Left lobe of liver (tissue), 2 donors: ENCODE data around the gene POU3F1. TPM values are rescaled to one million over a fixed set of nuclear protein-coding genes. Genes with fewer than 3 reads are reported as not detected.

Experiments
- ATAC-seq: fragments of 200-7000 bp; cut with Tn5 transposase; one replicate; pipeline ENCODE4 v1.9.1; 2020; ENCODE audit warnings: mild to moderate bottlenecking, moderate library complexity
- DNase-seq: peaks from one replicate; pipeline ENCODE4 v3.0.0-alpha.2; 2020; ENCODE audit warnings: low spot score
- total RNA-seq: library from RNA; stranded (reverse); gene quantifications from one replicate; pipeline ENCODE4 v1.2.1, GENCODE V29; 2021
- donor health status: DM: no; HTN: no; CAD: no; lungs with moderate emphysema.
- donor health status: DM: no; HTN: yes; CAD: no.

POU3F1 gene
- 0.08 TPM for total RNA-seq

GRCh38 chr1:38046333-38046883, at the start of gene POU3F1:
TSS of gene POU3F1 (minus strand) at chr1:38046793. CDS start at chr1:38046743, 50 bp downstream.
- DNase-seq (no peak), ATAC-seq (no peak)

DNA sequence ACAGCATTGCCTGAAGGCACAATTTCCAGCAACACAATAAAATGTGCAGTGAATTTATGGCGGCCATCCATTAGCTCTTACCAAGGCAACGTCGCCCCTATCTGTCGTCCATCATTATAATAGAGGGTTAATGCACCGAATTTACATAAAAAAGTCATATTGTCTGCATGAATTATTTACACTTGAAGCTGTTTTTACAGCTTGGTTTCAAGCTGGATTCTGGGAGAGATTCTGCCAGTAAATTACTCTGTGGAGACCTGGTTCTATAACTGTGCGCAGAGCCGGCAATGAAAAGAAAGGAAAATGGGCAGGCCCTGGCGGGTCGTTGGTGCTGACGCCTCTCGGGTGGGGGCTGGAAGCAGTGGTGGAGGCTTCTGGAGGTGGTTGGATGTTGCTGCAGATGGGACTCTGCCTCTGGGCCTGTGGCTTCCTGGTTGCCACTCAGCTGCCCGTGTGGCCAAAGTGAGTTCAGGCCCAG, 48.9 kb upstream of the POU3F1 start:
- no peak for DNase-seq
- no peak for ATAC-seq

DNA sequence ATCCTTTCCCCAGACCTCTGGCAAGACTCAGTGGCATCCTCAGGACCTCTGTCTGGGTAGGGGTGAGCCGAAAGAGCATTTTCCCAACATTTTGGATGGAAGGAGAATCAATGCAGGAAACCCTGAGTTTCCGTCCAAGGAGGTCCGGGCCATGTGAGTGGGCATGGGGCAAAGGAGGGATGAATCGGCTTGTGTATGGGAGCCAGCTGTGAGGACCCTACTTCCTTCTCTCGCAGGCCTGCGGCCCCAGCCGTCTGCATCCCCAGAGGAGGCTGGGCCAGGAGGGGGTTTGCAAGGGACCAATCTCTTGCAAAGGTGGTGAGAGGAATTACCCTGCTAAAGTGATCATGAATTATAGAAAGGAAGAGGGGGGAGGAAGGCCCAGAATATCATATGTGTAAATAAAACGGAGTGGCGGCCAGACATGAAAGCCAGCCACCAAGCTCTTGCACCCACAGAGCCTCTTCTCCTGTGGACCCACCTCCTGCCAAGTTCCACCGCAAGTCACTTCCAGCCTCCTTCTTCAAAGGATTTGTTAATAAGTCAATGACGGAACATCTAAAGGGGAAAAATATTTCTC, 48.2 kb upstream of the POU3F1 start:
- ATAC-seq, result no peak

DNA sequence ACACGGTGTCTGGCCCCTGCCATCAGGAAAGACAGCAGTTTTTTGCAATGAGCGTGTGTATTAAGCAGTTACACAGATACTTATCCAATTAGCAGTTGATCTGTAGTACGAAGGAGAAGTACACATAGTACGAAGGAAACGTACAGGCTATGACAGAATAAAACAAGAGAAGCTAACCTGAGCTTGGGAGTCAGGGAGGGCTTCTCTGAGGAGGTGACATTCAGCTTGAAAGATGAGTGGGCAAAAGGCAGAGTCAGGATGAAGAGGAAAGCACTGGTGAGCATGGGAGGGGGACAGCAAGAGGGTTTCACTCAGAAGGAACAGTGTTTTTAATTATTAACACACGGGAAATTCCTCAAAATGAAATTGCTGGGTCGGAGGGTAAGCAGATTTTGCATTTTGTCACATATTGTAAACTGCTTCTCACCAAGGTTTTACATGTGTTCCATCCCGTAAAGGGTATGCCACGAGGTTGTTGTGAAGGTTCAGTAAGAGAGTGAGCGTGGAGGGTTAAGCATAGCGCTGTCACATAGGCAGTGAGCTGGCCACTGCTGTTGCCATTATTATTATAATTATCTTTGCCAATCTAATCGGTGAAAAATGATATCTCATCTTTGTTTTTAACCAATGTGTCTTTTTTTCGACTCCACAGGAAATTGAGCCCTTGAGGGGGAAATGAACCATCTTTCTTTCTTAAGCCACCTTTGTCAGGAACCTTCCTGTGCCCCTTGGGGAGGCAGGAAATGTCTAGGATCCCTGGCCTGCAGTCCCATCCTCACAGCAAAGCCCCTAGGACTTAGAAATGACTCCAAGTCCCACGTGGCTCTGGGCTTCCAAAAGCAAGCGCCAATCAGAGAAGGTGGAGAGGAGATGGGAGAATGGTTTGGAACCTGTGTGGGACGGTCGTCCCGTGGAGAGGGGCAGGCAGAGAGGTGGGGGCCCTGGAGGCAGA, 47.3 kb upstream of the POU3F1 start:
- ATAC-seq, result no peak
- DNase-seq, result no peak

More for the DNA sequence above, 48.2 kb upstream of the POU3F1 start:
- DNase-seq, result no peak

DNA sequence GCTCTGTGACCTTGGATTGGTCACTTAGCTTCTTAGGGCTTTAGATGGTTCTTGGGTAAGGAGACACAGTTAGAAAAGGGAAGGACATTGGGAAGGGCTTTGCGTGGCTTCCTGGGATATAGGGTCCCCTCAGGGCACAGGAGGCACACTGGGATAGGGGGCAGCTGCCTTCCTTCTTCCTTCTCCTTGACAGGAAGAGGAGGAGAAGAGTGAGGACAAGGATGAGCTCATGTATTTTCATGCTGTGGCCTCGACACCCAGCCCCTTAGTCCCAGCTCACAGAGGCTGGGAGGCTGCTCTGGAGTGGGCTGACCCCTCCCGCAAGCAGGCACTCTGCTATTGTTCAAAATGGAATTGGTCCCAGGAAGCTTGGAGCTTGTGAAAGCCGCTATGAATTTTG, 45.7 kb upstream of the POU3F1 start:
- ATAC-seq (no peak), DNase-seq (no peak)

DNA sequence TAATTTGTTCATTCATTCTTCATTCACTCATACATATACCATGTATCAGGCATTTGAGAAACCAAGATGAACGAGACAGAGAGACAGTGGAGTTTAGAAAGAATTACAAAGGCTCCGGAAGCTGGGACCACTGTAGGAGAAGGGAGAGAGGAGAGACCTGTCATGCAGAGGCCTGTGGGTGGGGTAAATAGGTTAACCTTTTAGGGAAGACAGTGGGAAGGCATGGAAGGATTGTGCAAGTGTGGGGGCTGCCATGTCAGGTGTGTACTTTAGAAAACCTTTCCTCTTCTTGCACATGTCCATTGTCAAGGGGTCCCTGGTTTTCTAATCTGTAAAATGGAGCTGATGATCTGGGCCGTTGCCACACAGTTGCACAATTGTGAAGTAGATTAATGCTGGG, 44.2 kb upstream of the POU3F1 start:
- DNase-seq (no peak), ATAC-seq (no peak)

- no peak for DNase-seq
- ATAC-seq, result no peak
Measured at GRCh38 chr1:38089712-38090360, 43.2 kb upstream of the POU3F1 start.

GRCh38 chr1:38088791-38089190, 42.2 kb upstream of the POU3F1 start:
- DNase-seq (no peak), ATAC-seq (no peak)

- ATAC-seq (no peak), DNase-seq (no peak)
Measured at GRCh38 chr1:38088366-38088765, 41.8 kb upstream of the POU3F1 start.

DNA sequence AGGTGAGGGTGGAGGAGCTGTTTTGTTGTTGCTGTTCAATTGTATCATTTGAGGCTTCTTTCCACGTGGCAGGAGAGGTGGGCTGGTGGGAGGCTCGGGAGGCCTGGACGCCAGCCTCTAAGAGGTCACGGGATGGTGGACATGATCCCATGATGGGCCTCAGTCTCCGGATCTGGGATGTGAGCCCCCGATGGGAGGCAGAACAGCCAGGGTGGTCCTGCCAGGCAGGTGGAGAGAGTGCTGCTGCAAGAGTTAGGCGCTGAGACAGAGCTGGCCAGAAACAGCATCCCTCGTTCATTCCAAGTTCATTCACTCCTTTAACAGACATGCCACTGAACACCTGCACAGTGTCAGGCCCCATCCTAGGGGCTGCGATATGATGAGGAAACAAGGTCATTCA, 41.1 kb upstream of the POU3F1 start:
- no peak for DNase-seq
- ATAC-seq, result no peak

GRCh38 chr1:38085666-38086330, 39.2 kb upstream of the POU3F1 start:
- DNase-seq, result no peak

GRCh38 chr1:38084700-38085099, 38.1 kb upstream of the POU3F1 start:
- peak; percentile 86 for ATAC-seq
- peak; percentile 95 for DNase-seq

More at GRCh38 chr1:38085666-38086330, 39.2 kb upstream of the POU3F1 start:
- ATAC-seq, result no peak

DNA sequence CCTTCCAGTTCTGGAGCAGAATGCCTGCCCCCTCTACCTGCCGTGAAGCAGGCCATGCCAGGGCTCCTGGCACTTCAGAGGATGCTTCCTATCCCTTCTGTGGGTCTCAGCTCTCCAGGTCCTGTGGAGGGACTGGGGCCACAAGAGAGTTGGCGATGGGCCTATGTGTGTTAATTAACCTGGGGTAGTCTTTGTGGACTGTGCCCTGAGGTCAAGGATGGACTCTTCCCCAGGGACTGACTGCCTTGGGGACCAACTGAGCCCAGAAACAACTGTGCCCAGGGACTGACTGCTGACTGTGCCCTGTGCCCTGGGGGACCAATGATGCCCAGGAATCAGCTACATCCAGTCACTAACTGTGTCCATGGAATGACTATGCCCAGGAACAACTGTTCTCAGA, 37.5 kb upstream of the POU3F1 start:
- DNase-seq (peak; percentile 62), ATAC-seq (peak; percentile 8)

DNA sequence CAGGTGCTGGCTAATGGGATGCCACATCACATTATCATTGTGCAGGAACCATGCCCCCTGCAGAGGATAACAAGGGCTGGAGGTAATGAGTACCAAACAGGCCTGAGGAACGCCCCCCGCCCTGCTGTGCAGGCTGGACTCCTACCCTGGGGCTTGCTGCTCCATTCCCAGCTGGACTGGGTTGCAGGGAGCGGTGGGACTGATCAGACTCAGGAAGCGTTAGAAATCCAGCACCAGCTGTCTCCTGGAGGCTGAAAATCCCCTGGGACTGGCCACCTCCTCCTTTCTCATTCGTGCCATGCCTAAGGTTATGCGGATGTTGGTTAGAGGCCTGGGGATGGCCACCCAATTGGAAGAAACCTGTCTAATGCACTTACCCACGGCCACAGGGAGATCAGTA, 36.9 kb upstream of the POU3F1 start:
- ATAC-seq, result no peak
- DNase-seq, result no peak

GRCh38 chr1:38082769-38083263, 36.2 kb upstream of the POU3F1 start:
- DNase-seq, result peak; percentile 72
- ATAC-seq, result peak; percentile 60

DNA sequence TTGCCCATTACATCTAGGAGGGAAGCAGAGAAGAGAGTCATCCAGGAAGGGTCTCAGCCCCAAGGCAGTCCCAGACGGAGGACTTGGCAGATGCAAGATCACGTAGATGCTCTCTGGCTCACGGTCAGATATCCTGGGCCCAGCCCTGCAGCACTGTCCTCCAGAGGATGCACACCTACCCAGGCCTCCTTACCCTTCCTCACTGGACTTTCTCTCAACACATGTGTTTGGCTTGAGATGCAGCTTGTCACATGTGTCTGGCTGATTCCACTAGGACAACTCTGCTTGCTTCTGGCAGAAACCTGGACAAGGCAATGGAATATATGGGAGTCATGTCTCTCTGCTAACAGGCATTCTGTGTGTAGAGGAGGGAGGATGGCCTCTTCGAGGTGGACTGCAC, 32.4 kb upstream of the POU3F1 start:
- DNase-seq (no peak), ATAC-seq (no peak)

GRCh38 chr1:38077523-38078147, 31.0 kb upstream of the POU3F1 start:
- DNase-seq (no peak), ATAC-seq (no peak)

DNA sequence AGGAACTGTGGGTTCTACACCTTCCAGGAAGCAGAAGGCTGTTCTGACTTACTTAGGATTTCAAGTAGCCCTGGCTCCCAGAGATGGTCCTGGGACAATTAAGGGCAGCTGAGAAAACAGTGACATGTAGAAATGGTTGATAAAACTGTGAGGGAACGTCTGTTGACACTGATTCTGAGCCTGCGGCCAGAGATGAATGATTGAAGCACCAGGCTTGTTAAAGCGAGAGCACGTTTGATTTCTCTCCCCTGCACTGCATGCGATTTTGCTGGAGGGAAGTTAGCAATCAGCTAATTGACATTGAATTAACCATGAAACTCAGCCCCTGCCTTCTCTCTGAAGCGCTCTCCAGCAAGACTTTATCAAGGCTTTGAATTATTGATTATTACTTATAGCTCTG, 29.9 kb upstream of the POU3F1 start:
- ATAC-seq (no peak), DNase-seq (no peak)

GRCh38 chr1:38076038-38076437, 29.4 kb upstream of the POU3F1 start:
- DNase-seq (no peak), ATAC-seq (peak; percentile 62)

GRCh38 chr1:38075191-38075590, 28.6 kb upstream of the POU3F1 start:
- no peak for DNase-seq
- no peak for ATAC-seq
